Measurements from ENCODE around the gene GRIK3. TPM values are rescaled to one million over a fixed set of nuclear protein-coding genes. Genes with fewer than 3 reads are reported as not detected.

The GRIK3 gene
- total RNA-seq, 1 experiment from 2014 or later = not detected

GRCh38 chr1:37002898-37003297, 31.4 kb downstream of the GRIK3 start:
- Histone ChIP-seq H3K9me2 (replicated peaks; ENCODE audit: low read length) (no peaks in the 10 kb centered on the region), H3K4me3 (ENCODE audit: low read length) (no peak overlapping the region), H3K27me3 (ENCODE audit: low read length) (peaks cover 20% of the 10 kb centered on the region), H3K27ac (ENCODE audit: low read length) (no peak overlapping the region), H3K4me2 (ENCODE audit: low read length) (no peak overlapping the region), H3F3A (ENCODE audit: low read length, unreplicated experiment) (no peaks in the 10 kb centered on the region), H3K79me2 (ENCODE audit: low read length) (no peaks in the 10 kb centered on the region), H2AFZ (ENCODE audit: low read length) (no peak overlapping the region), H3K36me3 (ENCODE audit: low read depth, low read length) (no peaks in the 10 kb centered on the region), H4K20me1 (ENCODE audit: low read length) (no peaks in the 10 kb centered on the region), H3K9me3 (ENCODE audit: low read length) (no peaks in the 10 kb centered on the region), H3K4me1 (ENCODE audit: insufficient read depth, low read length) (no peaks in the 10 kb centered on the region), H3K9ac (ENCODE audit: low read length) (no peak overlapping the region)
- no peak for DNase-seq
- TF ChIP-seq EZH2phosphoT487 (IDR thresholded peaks at IDR 0.05; ENCODE audit: borderline replicate concordance, low read length) (no peak), CTCF (conservative IDR thresholded peaks at IDR 0.05; ENCODE audit: low read depth, low read length) (no peak), EZH2 (IDR thresholded peaks at IDR 0.05; ENCODE audit: low read length, unreplicated experiment) (no peak)
- BruUV-seq (replicated peaks) = no TSS peak
- ChIA-PET POLR2A (ENCODE audit: unreplicated experiment) (no interaction called here), CTCF (no interaction called here)
- ATAC-seq = no peak
- intact Hi-C loops (cut with micrococcal nuclease) = no loop called here

GRCh38 chr1:37001703-37002102, 32.6 kb downstream of the GRIK3 start:
- no peak overlapping the region for H3K27ac ChIP-seq (ENCODE audit: low read length)
- no peaks in the 10 kb centered on the region for H3K9me3 ChIP-seq (ENCODE audit: low read length)
- no peaks in the 10 kb centered on the region for H3F3A ChIP-seq (ENCODE audit: low read length, unreplicated experiment)
- no peaks in the 10 kb centered on the region for H3K36me3 ChIP-seq (ENCODE audit: low read depth, low read length)
- no peak for DNase-seq
- no peak overlapping the region for H3K4me2 ChIP-seq (ENCODE audit: low read length)
- no TSS peak for BruUV-seq (replicated peaks)
- POLR2A ChIA-PET (ENCODE audit: unreplicated experiment) = no interaction called here
- no peak for TF ChIP-seq CTCF (conservative IDR thresholded peaks at IDR 0.05; ENCODE audit: low read depth, low read length)
- TF ChIP-seq EZH2phosphoT487 (IDR thresholded peaks at IDR 0.05; ENCODE audit: borderline replicate concordance, low read length) = no peak
- TF ChIP-seq EZH2 (IDR thresholded peaks at IDR 0.05; ENCODE audit: low read length, unreplicated experiment) = no peak
- no peaks in the 10 kb centered on the region for H4K20me1 ChIP-seq (ENCODE audit: low read length)
- no peak for ATAC-seq
- H3K4me1 ChIP-seq (ENCODE audit: insufficient read depth, low read length) = no peaks in the 10 kb centered on the region
- H3K4me3 ChIP-seq (ENCODE audit: low read length) = no peak overlapping the region
- H3K9ac ChIP-seq (ENCODE audit: low read length) = no peak overlapping the region
- peaks cover 18% of the 10 kb centered on the region for H3K27me3 ChIP-seq (ENCODE audit: low read length)
- no peaks in the 10 kb centered on the region for H3K9me2 ChIP-seq (replicated peaks; ENCODE audit: low read length)
- H3K79me2 ChIP-seq (ENCODE audit: low read length) = no peaks in the 10 kb centered on the region
- no peak overlapping the region for H2AFZ ChIP-seq (ENCODE audit: low read length)
- intact Hi-C loops (cut with micrococcal nuclease) = no loop called here
- CTCF ChIA-PET = interaction anchor here (0.5 kb wide), 1 partner anchor 174 kb away, joined by 3 read pairs; no protein-coding TSS in a partner anchor

GRCh38 chr1:36996106-36996505, 38.2 kb downstream of the GRIK3 start:
- Histone ChIP-seq H3K9ac (ENCODE audit: low read length) (no peak overlapping the region), H3K27ac (ENCODE audit: low read length) (no peak overlapping the region), H3K79me2 (ENCODE audit: low read length) (no peaks in the 10 kb centered on the region), H3K27me3 (ENCODE audit: low read length) (peaks cover 34% of the 10 kb centered on the region), H3K4me3 (ENCODE audit: low read length) (no peak overlapping the region), H3K9me3 (ENCODE audit: low read length) (no peaks in the 10 kb centered on the region), H3K9me2 (replicated peaks; ENCODE audit: low read length) (no peaks in the 10 kb centered on the region), H4K20me1 (ENCODE audit: low read length) (no peaks in the 10 kb centered on the region), H3F3A (ENCODE audit: low read length, unreplicated experiment) (no peaks in the 10 kb centered on the region), H3K4me2 (ENCODE audit: low read length) (no peak overlapping the region), H3K4me1 (ENCODE audit: insufficient read depth, low read length) (no peaks in the 10 kb centered on the region), H3K36me3 (ENCODE audit: low read depth, low read length) (no peaks in the 10 kb centered on the region), H2AFZ (ENCODE audit: low read length) (no peak overlapping the region)
- BruUV-seq (replicated peaks) = no TSS peak
- TF ChIP-seq EZH2phosphoT487 (IDR thresholded peaks at IDR 0.05; ENCODE audit: borderline replicate concordance, low read length) = no peak
- no peak for TF ChIP-seq EZH2 (IDR thresholded peaks at IDR 0.05; ENCODE audit: low read length, unreplicated experiment)
- no peak for TF ChIP-seq CTCF (conservative IDR thresholded peaks at IDR 0.05; ENCODE audit: low read depth, low read length)
- ATAC-seq = no peak
- ChIA-PET CTCF (no interaction called here), POLR2A (ENCODE audit: unreplicated experiment) (no interaction called here)
- intact Hi-C loops (cut with micrococcal nuclease) = no loop called here
- no peak for DNase-seq
